ENCODE results near the gene ZNF664.

DNA sequence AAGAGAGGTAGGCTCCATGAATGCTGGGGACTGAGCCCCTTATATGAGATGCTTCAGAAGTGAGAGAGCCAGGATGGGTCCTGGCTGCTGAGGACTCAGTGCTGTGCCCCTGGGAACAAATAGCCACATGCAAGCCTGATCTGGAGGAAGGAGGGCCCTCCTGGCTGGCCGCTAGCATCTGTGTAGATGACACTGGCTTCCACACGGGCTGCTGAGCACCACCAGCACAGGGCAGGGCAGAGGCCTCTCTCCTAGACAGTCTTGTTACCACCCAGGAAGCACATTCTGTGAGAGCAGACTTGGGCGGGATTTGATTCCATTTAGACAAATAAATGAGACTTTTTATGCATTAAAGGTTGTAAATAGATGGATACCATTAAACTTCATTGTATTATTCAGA, 48.0 kb downstream of the ZNF664 start:
- no peak for TF ChIP-seq POLR2A (IDR thresholded peaks at IDR 0.05)
- no peak for TF ChIP-seq CTCF (IDR thresholded peaks at IDR 0.05 in 8 of 11, conservative IDR thresholded peaks at IDR 0.05 in 3 of 11)

Data from spleen (tissue), 7 donors.